A549 (cell line): ENCODE results near the gene ENO2.

ENCODE experiments used
- BHLHE40 ChIP-seq: IDR thresholded peaks from 2 replicates; pipeline ENCODE4 v1.6.1; 2012; ENCODE audit warnings: low read depth, low read length, inconsistent platforms
- E2F6 ChIP-seq: IDR thresholded peaks from 2 replicates; pipeline ENCODE4 v1.6.1; 2012; ENCODE audit warnings: low read depth, borderline replicate concordance
- EP300 ChIP-seq, 2 experiments: fragments of >200 bp; sonication (Bioruptor Twin); formaldehyde crosslinking; IDR thresholded peaks; 2 replicates in 1 of 2; 3 replicates in 1 of 2; pipeline ENCODE4 v1.6.1; 2016 to 2017
- HDAC2 ChIP-seq: fragments of 200-600 bp; sonication (generic); IDR thresholded peaks from 2 replicates; pipeline ENCODE4 v1.6.1; 2016
- MAX ChIP-seq: IDR thresholded peaks from 2 replicates; pipeline ENCODE4 v1.6.1; 2012
- POLR2A ChIP-seq: IDR thresholded peaks from 2 replicates; pipeline ENCODE4 v1.6.1; 2012; ENCODE audit warnings: mild to moderate bottlenecking, low read length
- TF ChIP-seq, protein P1 (sequence below): fragments of >200 bp; sonication (Bioruptor Twin); formaldehyde crosslinking; IDR thresholded peaks from 3 replicates; pipeline ENCODE4 v1.5.1; 2016

- TF ChIP-seq HDAC2 = no peak
- no peak for TF ChIP-seq EP300 (IDR thresholded peaks at IDR 0.05)
- TF ChIP-seq POLR2A = no peak
- TF ChIP-seq BHLHE40 = no peak
- TF ChIP-seq, protein P1, sequence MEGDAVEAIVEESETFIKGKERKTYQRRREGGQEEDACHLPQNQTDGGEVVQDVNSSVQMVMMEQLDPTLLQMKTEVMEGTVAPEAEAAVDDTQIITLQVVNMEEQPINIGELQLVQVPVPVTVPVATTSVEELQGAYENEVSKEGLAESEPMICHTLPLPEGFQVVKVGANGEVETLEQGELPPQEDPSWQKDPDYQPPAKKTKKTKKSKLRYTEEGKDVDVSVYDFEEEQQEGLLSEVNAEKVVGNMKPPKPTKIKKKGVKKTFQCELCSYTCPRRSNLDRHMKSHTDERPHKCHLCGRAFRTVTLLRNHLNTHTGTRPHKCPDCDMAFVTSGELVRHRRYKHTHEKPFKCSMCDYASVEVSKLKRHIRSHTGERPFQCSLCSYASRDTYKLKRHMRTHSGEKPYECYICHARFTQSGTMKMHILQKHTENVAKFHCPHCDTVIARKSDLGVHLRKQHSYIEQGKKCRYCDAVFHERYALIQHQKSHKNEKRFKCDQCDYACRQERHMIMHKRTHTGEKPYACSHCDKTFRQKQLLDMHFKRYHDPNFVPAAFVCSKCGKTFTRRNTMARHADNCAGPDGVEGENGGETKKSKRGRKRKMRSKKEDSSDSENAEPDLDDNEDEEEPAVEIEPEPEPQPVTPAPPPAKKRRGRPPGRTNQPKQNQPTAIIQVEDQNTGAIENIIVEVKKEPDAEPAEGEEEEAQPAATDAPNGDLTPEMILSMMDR = no peak
- no peak for TF ChIP-seq MAX
- TF ChIP-seq E2F6 = no peak
Observed at GRCh38 chr12:6866163-6866919, 48.0 kb upstream of the ENO2 start.
